HepG2 (cell line): ENCODE measurements around the gene DTD2. TPM values are rescaled to one million over a fixed set of nuclear protein-coding genes. Genes with fewer than 3 reads are reported as not detected.
A peak's percentile ranks its signal among the peaks of the same experiment; 100 is the strongest.

Experiments
- ATAC-seq: fragments of 200-7000 bp; cut with Tn5 transposase; 3 replicates; pipeline ENCODE4 v1.9.1; 2020; ENCODE audit warnings: mild to moderate bottlenecking, moderate library complexity
- BruUV-seq: library from RNA; stranded (reverse); fragments of 400-500 nt; replicated peaks from 2 replicates; lab custom pipeline; 2021; lab: Mats Ljungman, UMichigan
- CTCF ChIA-PET: fragments of 300-600 bp; formaldehyde crosslinking; extraction: SDS; loops from one replicate; lab custom pipeline; 2021; ENCODE audit warnings: low total read pairs, inconsistent platforms, low intra/inter-chr PET ratio; lab: Yijun Ruan, JAX
- POLR2A ChIA-PET: fragments of 350-600 bp; sonication (Branson Sonifier 250); formaldehyde crosslinking; loops from one replicate; lab custom pipeline; 2020; ENCODE audit warnings: antibody characterized with exemption, inconsistent platforms; lab: Yijun Ruan, JAX
- DNase-seq: peaks from one replicate; pipeline ENCODE4 v3.0.0-alpha.2; 2015; ENCODE audit warnings: low spot score
- FAIRE-seq: peaks from 3 replicates; lab custom pipeline; 2011; peaks lifted over from hg19 to GRCh38; lab: Jason Lieb, UNC
- H2AFZ ChIP-seq: one replicate; pipeline ENCODE4 v1.6.1; 2011; ENCODE audit warnings: low read length, inconsistent platforms
- H3K27ac ChIP-seq: fragments of 300-600 bp; 3 replicates; pipeline ENCODE4 v1.8.0; 2011; ENCODE audit warnings: mixed run types, mild to moderate bottlenecking, mixed read lengths, low read length, inconsistent platforms; ENCODE audit not compliant: insufficient read depth; ENCODE audit errors: extremely low read length
- H3K27me3 ChIP-seq, 2 experiments: fragments of 200-600 bp in 1 of 2; 2 replicates in 1 of 2; 3 replicates in 1 of 2; pipeline versions ENCODE4 v1.6.0 to v1.8.0; 2011; ENCODE audit warnings: low read length in 2 of 2, mild to moderate bottlenecking in 2 of 2, moderate library complexity in 2 of 2, inconsistent platforms in 1 of 2; ENCODE audit not compliant: insufficient read depth in 2 of 2, control insufficient read depth in 1 of 2
- H3K36me3 ChIP-seq, 2 experiments: fragments of 200-600 bp in 1 of 2; replicated peaks in 1 of 2; 2 replicates in 1 of 2; 3 replicates in 1 of 2; pipeline versions ENCODE4 v1.5.1 to v1.8.0; 2011; ENCODE audit warnings: low read length in 2 of 2, inconsistent platforms in 1 of 2; ENCODE audit not compliant: insufficient read depth in 2 of 2, control insufficient read depth in 1 of 2
- H3K4me1 ChIP-seq: 2 replicates; pipeline ENCODE4 v1.5.1; 2012; ENCODE audit warnings: low read length, inconsistent platforms; ENCODE audit not compliant: insufficient read depth
- H3K4me2 ChIP-seq: 2 replicates; pipeline ENCODE4 v1.6.0; 2011; ENCODE audit warnings: low read depth, low read length, inconsistent platforms
- H3K4me3 ChIP-seq, 3 experiments: fragments of 200-600 bp in 1 of 3; sonication (generic), shearing (Covaris generic) in 1 of 3; replicated peaks in 1 of 3; 2 replicates each; pipeline ENCODE4 v1.5.1; 2011 to 2016; ENCODE audit warnings: low read length in 3 of 3, inconsistent platforms in 2 of 3, low read depth in 2 of 3, mild to moderate bottlenecking in 2 of 3, control low read depth in 1 of 3, mixed read lengths in 1 of 3; ENCODE audit not compliant: insufficient read depth in 1 of 3
- H3K79me2 ChIP-seq: one replicate; pipeline ENCODE4 v1.6.1; 2011; ENCODE audit warnings: low read length, inconsistent platforms; ENCODE audit not compliant: insufficient read depth
- H3K9ac ChIP-seq: 2 replicates; pipeline ENCODE4 v1.6.0; 2011; ENCODE audit warnings: mild to moderate bottlenecking, low read depth, low read length, inconsistent platforms; ENCODE audit not compliant: insufficient read depth
- H3K9me3 ChIP-seq: 2 replicates; pipeline ENCODE4 v1.5.1; 2012; ENCODE audit warnings: mild to moderate bottlenecking, low read length
- H4K20me1 ChIP-seq: 2 replicates; pipeline ENCODE4 v1.6.0; 2011; ENCODE audit warnings: inconsistent platforms, mild to moderate bottlenecking, low read length, moderate library complexity; ENCODE audit not compliant: insufficient read depth
- ATF7 ChIP-seq, 2 experiments: fragments of 450-650 bp in 1 of 2; sonication (generic) in 1 of 2; formaldehyde crosslinking in 1 of 2; IDR thresholded peaks; 2 replicates each; pipeline versions ENCODE4 v1.4.0 to v1.6.1; 2016 to 2020; ENCODE audit warnings: antibody characterized with exemption in 1 of 2, mild to moderate bottlenecking in 1 of 2, missing genetic modification reagents in 1 of 2
- FLYWCH1 ChIP-seq: sonication (generic); formaldehyde crosslinking; IDR thresholded peaks from 2 replicates; pipeline ENCODE4 v1.8.1; 2023; ENCODE audit warnings: mild to moderate bottlenecking, missing genetic modification reagents
- FOXK2 ChIP-seq: fragments of 450-650 bp; IDR thresholded peaks from 2 replicates; pipeline ENCODE4 v1.6.1; 2016
- HHEX ChIP-seq: IDR thresholded peaks from 2 replicates; pipeline ENCODE4 v1.6.1; 2016; ENCODE audit warnings: control low read depth
- PHB2 ChIP-seq: fragments of 450-650 bp; IDR thresholded peaks from 2 replicates; pipeline ENCODE4 v1.6.1; 2018; ENCODE audit not compliant: partially characterized antibody
- SOX6 ChIP-seq, 2 experiments: fragments of 450-650 bp in 1 of 2; sonication (generic) in 1 of 2; formaldehyde crosslinking in 1 of 2; IDR thresholded peaks; 2 replicates each; pipeline versions ENCODE4 v1.4.0 to v1.6.1; 2017 to 2020; ENCODE audit warnings: antibody characterized with exemption in 1 of 2, mild to moderate bottlenecking in 1 of 2, missing genetic modification reagents in 1 of 2
- ZNF101 ChIP-seq: sonication (generic); formaldehyde crosslinking; IDR thresholded peaks from 2 replicates; pipeline ENCODE4 v1.4.0; 2020; ENCODE audit warnings: mild to moderate bottlenecking, low read depth, missing genetic modification reagents, borderline replicate concordance
- ZNF558 ChIP-seq: sonication (generic); formaldehyde crosslinking; IDR thresholded peaks from 2 replicates; pipeline ENCODE4 v1.9.0; 2022; ENCODE audit warnings: mild to moderate bottlenecking, missing genetic modification reagents, borderline replicate concordance
- WGBS: methylation state at CpG from one replicate; pipeline ENCODE4 v1.1.6; 2017; ENCODE audit warnings: low lambda C conversion rate; 5-methylcytosine and 5-hydroxymethylcytosine counted together
- in situ Hi-C: cut with HindIII; loops from 2 replicates; pipeline ENCODE4 v1.10.0; 2017; ENCODE audit warnings: low pct_unique_long_range_greater_than_20kb; ENCODE audit not compliant: extremely low pct_ligation_motif_present
- intact Hi-C: fragments of 100-400 bp; cut with micrococcal nuclease; formaldehyde crosslinking; loops from one replicate; pipeline ENCODE4 v1.10.0; 2022; ENCODE audit not compliant: unreplicated experiment
- polyA plus RNA-seq, 8 experiments: library from polyadenylated mRNA; depleted of rRNA in 3 of 8; stranded (reverse) in 7 of 8; unstranded in 1 of 8; fragments of >200 nt; fragmentation: Illumina TruSeq in 4 of 8; extraction: Trizol in 4 of 8; gene quantifications; 2 replicates each; pipeline versions ENCODE4 v1.2.1 to v1.2.3, GENCODE V29; 2011 to 2016; ENCODE audit warnings: low read depth in 4 of 8, missing spikeins in 1 of 8, mixed read lengths in 1 of 8; ENCODE audit not compliant: insufficient read depth in 1 of 8
- total RNA-seq, 5 experiments: library from RNA; depleted of rRNA; stranded (reverse); fragments of >200 nt; fragmentation: Illumina TruSeq; extraction: Trizol; gene quantifications; 2 replicates each; pipeline ENCODE4 v1.2.3, GENCODE V29; 2016; ENCODE audit warnings: low read depth in 1 of 5
- TF ChIP-seq, protein P1 (sequence below): sonication (generic); formaldehyde crosslinking; IDR thresholded peaks from 2 replicates; pipeline ENCODE4 v1.4.0; 2020; ENCODE audit warnings: low read depth, mild to moderate bottlenecking, missing genetic modification reagents
- TF ChIP-seq, protein P2 (sequence below): sonication (generic); formaldehyde crosslinking; IDR thresholded peaks from 2 replicates; pipeline ENCODE4 v1.9.0; 2021; ENCODE audit warnings: mild to moderate bottlenecking, missing genetic modification reagents
- TF ChIP-seq, protein P3 (sequence below): IDR thresholded peaks from 2 replicates; pipeline ENCODE4 v1.4.0; 2020; ENCODE audit warnings: mild to moderate bottlenecking, missing genetic modification reagents

The DTD2 gene
- total and polyA plus RNA-seq, 2 of the 13 experiments (the other 11 are each of a cell fraction or from before 2014, with no cell fraction given): 22.3 to 49.8 TPM

DNA sequence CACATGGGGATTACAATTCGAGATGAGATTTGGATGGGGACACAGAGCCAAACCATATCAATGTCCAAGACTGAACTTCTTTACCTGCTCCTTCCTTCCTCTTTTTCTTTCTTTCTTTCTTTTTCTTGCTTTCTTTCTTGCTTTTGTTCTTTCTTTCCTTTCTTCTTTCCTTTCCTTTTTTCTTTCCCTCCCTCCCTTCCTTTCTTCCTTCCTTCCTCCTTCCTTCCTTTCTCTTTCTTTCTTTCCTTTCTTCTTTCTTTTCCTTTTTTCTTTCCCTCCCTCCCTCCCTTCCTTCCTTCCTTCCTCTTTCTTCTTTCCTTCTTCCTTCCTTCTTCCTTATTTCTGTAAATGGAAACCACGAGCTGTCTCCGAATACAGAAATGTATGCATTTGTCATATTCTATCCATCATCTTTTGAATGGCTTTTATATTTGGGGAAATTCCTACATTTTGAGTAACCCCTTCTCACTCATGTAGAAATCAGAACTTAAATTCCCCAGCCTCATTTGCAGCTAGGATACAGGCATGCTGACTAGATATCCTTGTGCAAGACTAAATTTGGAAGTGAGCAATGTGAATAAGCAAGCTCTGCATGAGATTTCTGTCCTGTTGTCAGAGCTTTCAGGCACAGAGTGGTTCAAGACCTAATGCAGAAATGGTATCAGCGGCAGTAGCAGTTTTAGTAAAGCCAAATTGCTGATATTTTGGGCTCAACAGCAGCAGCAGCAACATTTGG lies 19.0 kb upstream of the DTD2 start:
- ATAC-seq (no peak), FAIRE-seq (no peak), DNase-seq (no peak)
- WGBS: 1% methylated on average over 4 of the region's 4 CpGs
- no peaks in the 10 kb centered on the region for H3K79me2 ChIP-seq
- no peaks in the 10 kb centered on the region for H3K4me1 ChIP-seq
- peaks cover 0 to 16% of the 10 kb centered on the region in 2 experiments; a peak in 1 of 5 replicates for H3K27me3 ChIP-seq
- H3K9ac ChIP-seq: no peak overlapping the region
- in situ Hi-C loops: no loop called here
- no peaks in the 10 kb centered on the region for H3K9me3 ChIP-seq
- ChIA-PET POLR2A (no interaction called here), CTCF (no interaction called here)
- H3K4me2 ChIP-seq: no peak overlapping the region
- no peaks in the 10 kb centered on the region; the same call in 1 of the 2 replicates for H4K20me1 ChIP-seq
- no TSS peak for BruUV-seq
- no peak overlapping the region for H2AFZ ChIP-seq
- H3K27ac ChIP-seq: no peak overlapping the region
- intact Hi-C loops: no loop called here
- no peaks in the 10 kb centered on the region for H3K36me3 ChIP-seq
- no peak overlapping the region for H3K4me3 ChIP-seq
- TF ChIP-seq, protein P1, sequence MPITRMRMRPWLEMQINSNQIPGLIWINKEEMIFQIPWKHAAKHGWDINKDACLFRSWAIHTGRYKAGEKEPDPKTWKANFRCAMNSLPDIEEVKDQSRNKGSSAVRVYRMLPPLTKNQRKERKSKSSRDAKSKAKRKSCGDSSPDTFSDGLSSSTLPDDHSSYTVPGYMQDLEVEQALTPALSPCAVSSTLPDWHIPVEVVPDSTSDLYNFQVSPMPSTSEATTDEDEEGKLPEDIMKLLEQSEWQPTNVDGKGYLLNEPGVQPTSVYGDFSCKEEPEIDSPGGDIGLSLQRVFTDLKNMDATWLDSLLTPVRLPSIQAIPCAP: no peak
- no peak for TF ChIP-seq ZNF558 (CRISPR knock-in tag)
- peak; percentile 20; the same call in 1 of the 2 replicates for TF ChIP-seq ATF7 (IDR thresholded peaks at IDR 0.05)
- no peak for TF ChIP-seq ATF7 (CRISPR knock-in tag; IDR thresholded peaks at IDR 0.05)
- TF ChIP-seq PHB2: peak; percentile 90
- TF ChIP-seq FOXK2: 0 out of 2 replicates have a peak, but pooled peaks have one; percentile 36
- TF ChIP-seq FLYWCH1 (CRISPR knock-in tag): no peak
- TF ChIP-seq, protein P2, sequence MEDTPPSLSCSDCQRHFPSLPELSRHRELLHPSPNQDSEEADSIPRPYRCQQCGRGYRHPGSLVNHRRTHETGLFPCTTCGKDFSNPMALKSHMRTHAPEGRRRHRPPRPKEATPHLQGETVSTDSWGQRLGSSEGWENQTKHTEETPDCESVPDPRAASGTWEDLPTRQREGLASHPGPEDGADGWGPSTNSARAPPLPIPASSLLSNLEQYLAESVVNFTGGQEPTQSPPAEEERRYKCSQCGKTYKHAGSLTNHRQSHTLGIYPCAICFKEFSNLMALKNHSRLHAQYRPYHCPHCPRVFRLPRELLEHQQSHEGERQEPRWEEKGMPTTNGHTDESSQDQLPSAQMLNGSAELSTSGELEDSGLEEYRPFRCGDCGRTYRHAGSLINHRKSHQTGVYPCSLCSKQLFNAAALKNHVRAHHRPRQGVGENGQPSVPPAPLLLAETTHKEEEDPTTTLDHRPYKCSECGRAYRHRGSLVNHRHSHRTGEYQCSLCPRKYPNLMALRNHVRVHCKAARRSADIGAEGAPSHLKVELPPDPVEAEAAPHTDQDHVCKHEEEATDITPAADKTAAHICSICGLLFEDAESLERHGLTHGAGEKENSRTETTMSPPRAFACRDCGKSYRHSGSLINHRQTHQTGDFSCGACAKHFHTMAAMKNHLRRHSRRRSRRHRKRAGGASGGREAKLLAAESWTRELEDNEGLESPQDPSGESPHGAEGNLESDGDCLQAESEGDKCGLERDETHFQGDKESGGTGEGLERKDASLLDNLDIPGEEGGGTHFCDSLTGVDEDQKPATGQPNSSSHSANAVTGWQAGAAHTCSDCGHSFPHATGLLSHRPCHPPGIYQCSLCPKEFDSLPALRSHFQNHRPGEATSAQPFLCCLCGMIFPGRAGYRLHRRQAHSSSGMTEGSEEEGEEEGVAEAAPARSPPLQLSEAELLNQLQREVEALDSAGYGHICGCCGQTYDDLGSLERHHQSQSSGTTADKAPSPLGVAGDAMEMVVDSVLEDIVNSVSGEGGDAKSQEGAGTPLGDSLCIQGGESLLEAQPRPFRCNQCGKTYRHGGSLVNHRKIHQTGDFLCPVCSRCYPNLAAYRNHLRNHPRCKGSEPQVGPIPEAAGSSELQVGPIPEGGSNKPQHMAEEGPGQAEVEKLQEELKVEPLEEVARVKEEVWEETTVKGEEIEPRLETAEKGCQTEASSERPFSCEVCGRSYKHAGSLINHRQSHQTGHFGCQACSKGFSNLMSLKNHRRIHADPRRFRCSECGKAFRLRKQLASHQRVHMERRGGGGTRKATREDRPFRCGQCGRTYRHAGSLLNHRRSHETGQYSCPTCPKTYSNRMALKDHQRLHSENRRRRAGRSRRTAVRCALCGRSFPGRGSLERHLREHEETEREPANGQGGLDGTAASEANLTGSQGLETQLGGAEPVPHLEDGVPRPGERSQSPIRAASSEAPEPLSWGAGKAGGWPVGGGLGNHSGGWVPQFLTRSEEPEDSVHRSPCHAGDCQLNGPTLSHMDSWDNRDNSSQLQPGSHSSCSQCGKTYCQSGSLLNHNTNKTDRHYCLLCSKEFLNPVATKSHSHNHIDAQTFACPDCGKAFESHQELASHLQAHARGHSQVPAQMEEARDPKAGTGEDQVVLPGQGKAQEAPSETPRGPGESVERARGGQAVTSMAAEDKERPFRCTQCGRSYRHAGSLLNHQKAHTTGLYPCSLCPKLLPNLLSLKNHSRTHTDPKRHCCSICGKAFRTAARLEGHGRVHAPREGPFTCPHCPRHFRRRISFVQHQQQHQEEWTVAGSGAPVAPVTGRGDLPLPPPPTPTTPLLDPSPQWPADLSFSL (CRISPR knock-in tag): no peak
- no peak for TF ChIP-seq ZNF101 (CRISPR knock-in tag)
- TF ChIP-seq, protein P3, sequence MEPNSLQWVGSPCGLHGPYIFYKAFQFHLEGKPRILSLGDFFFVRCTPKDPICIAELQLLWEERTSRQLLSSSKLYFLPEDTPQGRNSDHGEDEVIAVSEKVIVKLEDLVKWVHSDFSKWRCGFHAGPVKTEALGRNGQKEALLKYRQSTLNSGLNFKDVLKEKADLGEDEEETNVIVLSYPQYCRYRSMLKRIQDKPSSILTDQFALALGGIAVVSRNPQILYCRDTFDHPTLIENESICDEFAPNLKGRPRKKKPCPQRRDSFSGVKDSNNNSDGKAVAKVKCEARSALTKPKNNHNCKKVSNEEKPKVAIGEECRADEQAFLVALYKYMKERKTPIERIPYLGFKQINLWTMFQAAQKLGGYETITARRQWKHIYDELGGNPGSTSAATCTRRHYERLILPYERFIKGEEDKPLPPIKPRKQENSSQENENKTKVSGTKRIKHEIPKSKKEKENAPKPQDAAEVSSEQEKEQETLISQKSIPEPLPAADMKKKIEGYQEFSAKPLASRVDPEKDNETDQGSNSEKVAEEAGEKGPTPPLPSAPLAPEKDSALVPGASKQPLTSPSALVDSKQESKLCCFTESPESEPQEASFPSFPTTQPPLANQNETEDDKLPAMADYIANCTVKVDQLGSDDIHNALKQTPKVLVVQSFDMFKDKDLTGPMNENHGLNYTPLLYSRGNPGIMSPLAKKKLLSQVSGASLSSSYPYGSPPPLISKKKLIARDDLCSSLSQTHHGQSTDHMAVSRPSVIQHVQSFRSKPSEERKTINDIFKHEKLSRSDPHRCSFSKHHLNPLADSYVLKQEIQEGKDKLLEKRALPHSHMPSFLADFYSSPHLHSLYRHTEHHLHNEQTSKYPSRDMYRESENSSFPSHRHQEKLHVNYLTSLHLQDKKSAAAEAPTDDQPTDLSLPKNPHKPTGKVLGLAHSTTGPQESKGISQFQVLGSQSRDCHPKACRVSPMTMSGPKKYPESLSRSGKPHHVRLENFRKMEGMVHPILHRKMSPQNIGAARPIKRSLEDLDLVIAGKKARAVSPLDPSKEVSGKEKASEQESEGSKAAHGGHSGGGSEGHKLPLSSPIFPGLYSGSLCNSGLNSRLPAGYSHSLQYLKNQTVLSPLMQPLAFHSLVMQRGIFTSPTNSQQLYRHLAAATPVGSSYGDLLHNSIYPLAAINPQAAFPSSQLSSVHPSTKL: no peak
- 0 out of 2 replicates have a peak, but pooled peaks have one; percentile 26 for TF ChIP-seq SOX6 (IDR thresholded peaks at IDR 0.05)
- TF ChIP-seq SOX6 (CRISPR knock-in tag; IDR thresholded peaks at IDR 0.05): no peak
- no peak for TF ChIP-seq HHEX (CRISPR knock-in tag)
